Measurements from ENCODE around the gene SLC8A3.

SLC8A3 gene

GRCh38 chr14:70052990-70053389, 135.8 kb downstream of the SLC8A3 start:
- intact Hi-C loops (cut with micrococcal nuclease): no loop called here
- H3K9me3 Mint-ChIP-seq: no peaks in the 10 kb centered on the region
- H3K27ac Mint-ChIP-seq: no peak overlapping the region
- H3K27me3 Mint-ChIP-seq: no peaks in the 10 kb centered on the region
- no peaks in the 10 kb centered on the region for H3K36me3 Mint-ChIP-seq (ENCODE audit: low read depth)
- H3K4me1 Mint-ChIP-seq (ENCODE audit: low read depth): no peaks in the 10 kb centered on the region
- H3K4me3 Mint-ChIP-seq: no peak overlapping the region

GRCh38 chr14:70050136-70050535, 138.6 kb downstream of the SLC8A3 start:
- no peaks in the 10 kb centered on the region for H3K36me3 Mint-ChIP-seq (ENCODE audit: low read depth)
- H3K4me1 Mint-ChIP-seq (ENCODE audit: low read depth): no peaks in the 10 kb centered on the region
- peaks cover 2% of the 10 kb centered on the region for H3K27me3 Mint-ChIP-seq
- intact Hi-C loops (cut with micrococcal nuclease): no loop called here
- H3K4me3 Mint-ChIP-seq: no peak overlapping the region
- H3K9me3 Mint-ChIP-seq: no peaks in the 10 kb centered on the region
- no peak overlapping the region for H3K27ac Mint-ChIP-seq

GRCh38 chr14:70049605-70050004, 139.1 kb downstream of the SLC8A3 start:
- H3K27ac Mint-ChIP-seq: no peak overlapping the region
- no peak overlapping the region for H3K4me3 Mint-ChIP-seq
- H3K4me1 Mint-ChIP-seq (ENCODE audit: low read depth): no peaks in the 10 kb centered on the region
- no peaks in the 10 kb centered on the region for H3K36me3 Mint-ChIP-seq (ENCODE audit: low read depth)
- no peaks in the 10 kb centered on the region for H3K9me3 Mint-ChIP-seq
- intact Hi-C loops (cut with micrococcal nuclease): no loop called here
- H3K27me3 Mint-ChIP-seq: peaks cover 2% of the 10 kb centered on the region

DNA sequence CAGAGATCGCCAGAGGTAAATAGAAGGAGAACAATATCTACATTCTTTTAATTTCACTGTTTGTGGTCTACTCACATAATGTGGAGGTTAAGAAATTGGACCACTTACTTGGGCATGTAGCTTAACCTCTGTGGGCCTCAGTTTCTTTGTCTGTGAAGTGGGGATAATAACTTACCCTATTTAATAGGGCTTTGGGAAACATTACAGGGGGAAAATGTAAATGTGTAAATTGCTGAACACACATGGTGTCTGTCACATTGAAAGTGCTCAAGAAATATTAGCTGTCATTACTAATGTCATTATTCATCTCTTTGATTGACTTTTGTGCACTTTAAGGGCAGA, 140.5 kb downstream of the SLC8A3 start:
- Mint-ChIP-seq H3K9me3 (no peaks in the 10 kb centered on the region), H3K27me3 (peaks cover 2% of the 10 kb centered on the region), H3K36me3 (ENCODE audit: low read depth) (no peaks in the 10 kb centered on the region), H3K27ac (no peak overlapping the region), H3K4me3 (no peak overlapping the region), H3K4me1 (ENCODE audit: low read depth) (no peaks in the 10 kb centered on the region)
- intact Hi-C loops (cut with micrococcal nuclease): no loop called here

DNA sequence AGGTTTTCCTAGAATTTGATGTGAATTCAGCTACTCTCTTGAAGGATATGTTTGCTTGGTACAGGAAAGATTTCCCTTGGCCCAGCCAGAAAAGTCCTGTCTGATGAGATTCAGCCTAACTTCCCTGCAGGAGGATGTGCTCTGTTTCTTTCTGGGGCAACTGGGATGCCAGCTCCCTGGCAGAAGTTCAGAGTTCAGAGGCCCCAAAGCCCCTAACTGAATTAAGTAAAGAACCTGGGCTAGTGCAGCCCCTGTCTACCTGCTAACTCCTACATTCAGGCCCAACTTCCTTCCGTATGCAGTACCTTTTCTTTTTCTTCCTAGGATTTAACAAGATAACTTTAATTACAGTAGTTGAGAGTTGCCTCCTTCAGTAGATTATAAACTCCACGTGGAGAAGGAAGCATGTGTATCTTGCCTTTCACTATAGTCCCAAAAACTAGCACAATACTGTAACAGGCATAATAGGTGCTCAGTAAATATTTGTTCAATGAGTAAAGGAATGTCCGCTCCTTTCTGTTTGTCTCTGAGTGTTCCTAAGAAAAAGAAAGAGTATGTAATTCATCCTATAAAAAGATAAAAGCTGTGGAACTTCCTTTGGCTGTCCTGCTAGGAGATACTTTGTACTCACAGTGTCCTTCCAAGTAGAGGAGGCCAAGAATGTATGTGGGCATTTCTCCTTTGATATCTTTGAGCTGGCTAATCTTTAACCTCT, 141.0 kb downstream of the SLC8A3 start:
- no peak overlapping the region for H3K4me3 Mint-ChIP-seq
- no peaks in the 10 kb centered on the region for H3K9me3 Mint-ChIP-seq
- H3K4me1 Mint-ChIP-seq (ENCODE audit: low read depth): no peaks in the 10 kb centered on the region
- H3K36me3 Mint-ChIP-seq (ENCODE audit: low read depth): no peaks in the 10 kb centered on the region
- intact Hi-C loops (cut with micrococcal nuclease): no loop called here
- H3K27ac Mint-ChIP-seq: no peak overlapping the region
- peaks cover 2% of the 10 kb centered on the region for H3K27me3 Mint-ChIP-seq

DNA sequence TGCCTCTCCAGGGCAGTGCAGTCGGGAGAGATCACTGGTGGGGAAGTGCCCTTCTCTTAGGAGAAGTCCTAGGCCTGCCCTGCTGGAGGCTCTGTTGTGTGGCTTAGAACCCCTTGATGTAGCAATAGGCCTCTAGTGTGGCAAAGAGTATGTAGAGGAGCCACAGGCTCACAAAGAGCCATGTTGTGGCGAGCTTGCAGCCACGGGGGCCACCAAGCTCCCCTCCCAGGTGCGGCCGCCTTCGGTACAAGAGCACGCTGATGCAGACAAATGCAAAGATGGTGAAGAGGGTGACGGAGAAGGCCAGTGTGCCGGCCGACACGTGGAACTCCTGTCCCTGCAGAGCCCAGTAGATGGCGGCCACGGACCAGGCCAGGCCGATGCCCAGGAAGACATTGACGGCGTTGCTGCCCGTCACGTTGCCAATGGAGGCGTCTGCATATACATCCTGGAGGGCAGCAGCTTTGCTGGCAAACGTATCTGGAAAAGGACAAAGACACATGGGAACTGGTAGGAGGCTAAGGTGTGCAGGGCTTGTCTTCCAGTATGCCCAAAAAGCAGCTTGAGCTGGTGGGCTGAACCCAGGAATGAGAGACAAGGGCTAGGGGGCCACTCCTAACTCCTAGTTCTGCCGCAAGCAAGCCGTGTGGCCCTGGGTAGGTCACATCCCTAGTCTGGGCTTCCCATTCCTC, 142.8 kb downstream of the SLC8A3 start:
- Mint-ChIP-seq H3K27me3 (peaks cover 2% of the 10 kb centered on the region), H3K36me3 (ENCODE audit: low read depth) (no peaks in the 10 kb centered on the region), H3K4me1 (ENCODE audit: low read depth) (no peaks in the 10 kb centered on the region), H3K27ac (no peak overlapping the region), H3K9me3 (no peaks in the 10 kb centered on the region), H3K4me3 (no peak overlapping the region)
- intact Hi-C loops (cut with micrococcal nuclease): no loop called here

DNA sequence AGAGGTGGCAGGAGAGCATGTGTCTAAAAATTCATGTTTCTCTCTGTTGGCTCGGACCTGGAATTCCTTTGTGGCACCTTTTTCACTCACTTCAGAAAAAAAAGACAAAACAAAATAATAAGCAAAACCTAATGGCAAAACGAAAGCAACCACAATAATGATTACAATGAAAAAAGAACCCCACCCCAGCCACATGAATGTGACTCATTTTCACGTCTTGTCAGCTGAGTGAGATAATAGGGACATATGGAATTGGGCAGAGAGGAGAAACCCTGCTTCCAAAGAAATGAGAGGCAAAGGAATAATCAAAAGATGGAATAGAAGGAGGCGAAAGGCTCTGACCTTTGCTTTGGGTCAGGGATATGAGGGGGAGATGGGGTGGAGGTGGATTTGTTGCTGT, 143.4 kb downstream of the SLC8A3 start:
- H3K27ac Mint-ChIP-seq: no peak overlapping the region
- no peaks in the 10 kb centered on the region for H3K4me1 Mint-ChIP-seq (ENCODE audit: low read depth)
- H3K36me3 Mint-ChIP-seq (ENCODE audit: low read depth): no peaks in the 10 kb centered on the region
- peaks cover 2% of the 10 kb centered on the region for H3K27me3 Mint-ChIP-seq
- intact Hi-C loops (cut with micrococcal nuclease): no loop called here
- no peaks in the 10 kb centered on the region for H3K9me3 Mint-ChIP-seq
- H3K4me3 Mint-ChIP-seq: no peak overlapping the region

DNA sequence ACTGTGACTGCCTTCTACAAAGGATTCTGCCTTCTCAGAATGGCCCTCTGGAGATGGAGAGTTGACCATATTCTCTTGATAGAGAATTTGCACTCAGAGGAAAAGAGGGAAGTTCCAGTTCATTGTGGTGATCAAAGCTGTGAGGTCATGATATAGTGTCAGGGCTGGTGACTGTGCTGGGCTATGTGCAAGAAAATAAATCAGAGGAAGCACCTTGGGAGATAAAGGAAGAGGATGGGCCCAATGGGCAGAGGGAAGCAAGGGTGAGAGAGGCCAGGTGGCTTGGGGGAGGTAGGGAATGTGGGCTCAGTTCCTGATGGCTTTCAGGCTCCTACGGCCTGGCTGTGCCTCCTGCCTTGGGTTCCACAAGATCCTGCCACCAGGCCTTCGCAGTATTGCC, 145.8 kb downstream of the SLC8A3 start:
- H3K27me3 Mint-ChIP-seq: peaks cover 7% of the 10 kb centered on the region

GRCh38 chr14:70036665-70037064, 152.1 kb downstream of the SLC8A3 start:
- intact Hi-C loops (cut with micrococcal nuclease): no loop called here
- Mint-ChIP-seq H3K9me3 (no peaks in the 10 kb centered on the region), H3K27ac (no peak overlapping the region), H3K4me3 (no peak overlapping the region), H3K36me3 (ENCODE audit: low read depth) (no peaks in the 10 kb centered on the region), H3K27me3 (peaks cover 5% of the 10 kb centered on the region), H3K4me1 (ENCODE audit: low read depth) (no peaks in the 10 kb centered on the region)

More for the DNA sequence above, 145.8 kb downstream of the SLC8A3 start:
- Mint-ChIP-seq H3K9me3 (no peaks in the 10 kb centered on the region), H3K4me3 (no peak overlapping the region), H3K4me1 (ENCODE audit: low read depth) (no peaks in the 10 kb centered on the region), H3K27ac (no peak overlapping the region), H3K36me3 (ENCODE audit: low read depth) (no peaks in the 10 kb centered on the region)
- intact Hi-C loops (cut with micrococcal nuclease): no loop called here

GRCh38 chr14:70034257-70034656, 154.5 kb downstream of the SLC8A3 start:
- H3K36me3 Mint-ChIP-seq (ENCODE audit: low read depth): no peaks in the 10 kb centered on the region

GRCh38 chr14:70033561-70033960, 155.2 kb downstream of the SLC8A3 start:
- H3K36me3 Mint-ChIP-seq (ENCODE audit: low read depth): no peaks in the 10 kb centered on the region
- intact Hi-C loops (cut with micrococcal nuclease): no loop called here
- H3K9me3 Mint-ChIP-seq: no peaks in the 10 kb centered on the region
- H3K4me1 Mint-ChIP-seq (ENCODE audit: low read depth): no peaks in the 10 kb centered on the region
- no peaks in the 10 kb centered on the region for H3K27me3 Mint-ChIP-seq
- no peak overlapping the region for H3K27ac Mint-ChIP-seq
- no peak overlapping the region for H3K4me3 Mint-ChIP-seq

More at GRCh38 chr14:70034257-70034656, 154.5 kb downstream of the SLC8A3 start:
- no peaks in the 10 kb centered on the region for H3K9me3 Mint-ChIP-seq
- H3K4me3 Mint-ChIP-seq: no peak overlapping the region
- no peak overlapping the region for H3K27ac Mint-ChIP-seq
- no peaks in the 10 kb centered on the region for H3K4me1 Mint-ChIP-seq (ENCODE audit: low read depth)
- H3K27me3 Mint-ChIP-seq: peaks cover 1% of the 10 kb centered on the region
- intact Hi-C loops (cut with micrococcal nuclease): no loop called here

DNA sequence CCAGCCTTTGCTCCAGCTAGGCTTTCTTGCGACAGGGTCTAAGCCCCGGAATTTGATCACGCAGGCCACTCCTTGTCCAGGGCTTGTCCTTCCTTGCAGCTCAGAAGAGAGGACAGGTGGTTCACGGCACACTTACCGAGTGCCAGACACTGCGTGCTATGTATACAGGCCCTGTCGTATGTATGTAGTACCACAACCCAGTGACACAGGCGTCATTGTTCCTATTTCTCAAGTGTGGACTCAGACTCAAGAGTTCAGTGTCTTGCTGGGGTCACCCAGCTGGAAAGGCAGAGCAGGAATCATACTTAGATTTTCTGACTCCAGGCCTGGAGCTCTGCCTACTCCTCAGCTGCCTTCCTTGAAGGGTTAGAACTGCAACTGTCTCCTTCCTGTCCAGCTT, 155.6 kb downstream of the SLC8A3 start:
- Mint-ChIP-seq H3K4me1 (ENCODE audit: low read depth) (no peaks in the 10 kb centered on the region), H3K27ac (no peak overlapping the region), H3K27me3 (peaks cover under 1% of the 10 kb centered on the region), H3K4me3 (no peak overlapping the region), H3K9me3 (no peaks in the 10 kb centered on the region), H3K36me3 (ENCODE audit: low read depth) (no peaks in the 10 kb centered on the region)
- intact Hi-C loops (cut with micrococcal nuclease): no loop called here

GRCh38 chr14:70032447-70032846, 156.3 kb downstream of the SLC8A3 start:
- intact Hi-C loops (cut with micrococcal nuclease): no loop called here
- Mint-ChIP-seq H3K4me1 (ENCODE audit: low read depth) (no peaks in the 10 kb centered on the region), H3K4me3 (no peak overlapping the region), H3K27ac (no peak overlapping the region), H3K27me3 (peaks cover 1% of the 10 kb centered on the region), H3K9me3 (no peaks in the 10 kb centered on the region), H3K36me3 (ENCODE audit: low read depth) (no peaks in the 10 kb centered on the region)

DNA sequence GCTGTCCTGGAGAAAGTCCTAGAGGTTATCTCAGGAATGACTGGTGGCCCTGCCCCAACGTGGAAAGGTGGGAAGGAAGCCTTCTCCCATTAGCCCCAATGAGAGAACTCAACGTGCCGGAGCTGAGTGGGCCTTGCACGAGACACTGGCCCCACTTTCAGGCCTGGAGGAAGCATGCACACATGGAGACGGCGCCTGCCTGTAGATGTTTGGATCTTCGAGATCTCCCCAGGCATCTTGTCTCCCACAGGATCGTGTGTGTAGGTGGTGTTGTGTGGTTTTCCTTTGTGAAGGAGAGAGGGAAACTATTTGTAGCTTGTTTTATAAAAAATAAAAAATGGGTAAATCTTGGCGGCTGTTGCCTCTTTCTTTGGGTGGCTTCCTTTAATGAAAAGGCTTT, 156.7 kb downstream of the SLC8A3 start:
- intact Hi-C loops (cut with micrococcal nuclease): no loop called here
- H3K9me3 Mint-ChIP-seq: no peaks in the 10 kb centered on the region
- no peaks in the 10 kb centered on the region for H3K36me3 Mint-ChIP-seq (ENCODE audit: low read depth)
- no peak overlapping the region for H3K27ac Mint-ChIP-seq
- no peaks in the 10 kb centered on the region for H3K4me1 Mint-ChIP-seq (ENCODE audit: low read depth)
- peaks cover 1% of the 10 kb centered on the region for H3K27me3 Mint-ChIP-seq
- no peak overlapping the region for H3K4me3 Mint-ChIP-seq

All from dendritic cell treated with granulocyte-macrophage colony-stimulating factor and Interleukin-4, amounts not matched to agents 40 ng/mL and 50 ng/mL, for 4 days (primary cell).